IPS-18c (cell line): ENCODE measurements around the gene ADGRF4.

ENCODE experiments used
- H3K4me3 ChIP-seq: 2 replicates; pipeline ENCODE4 v1.7.0; 2013; ENCODE audit warnings: low read depth, mild to moderate bottlenecking, low read length, moderate library complexity; ENCODE audit not compliant: insufficient read depth
- H3K9me3 ChIP-seq: one replicate; pipeline ENCODE4 v1.6.1; 2013; ENCODE audit warnings: mild to moderate bottlenecking, low read length, moderate library complexity; ENCODE audit not compliant: control insufficient read depth, insufficient read depth

ADGRF4 gene

GRCh38 chr6:47679322-47679906, 19.0 kb upstream of the ADGRF4 start:
- Histone ChIP-seq H3K9me3 (no peaks in the 10 kb centered on the region), H3K4me3 (no peak overlapping the region)

- H3K4me3 ChIP-seq: no peak overlapping the region
- no peaks in the 10 kb centered on the region for H3K9me3 ChIP-seq
Observed at GRCh38 chr6:47680051-47680450, 18.3 kb upstream of the ADGRF4 start.

GRCh38 chr6:47680724-47681123, 17.7 kb upstream of the ADGRF4 start:
- Histone ChIP-seq H3K9me3 (no peaks in the 10 kb centered on the region), H3K4me3 (no peak overlapping the region)

- no peak overlapping the region for H3K4me3 ChIP-seq
- H3K9me3 ChIP-seq: no peaks in the 10 kb centered on the region
Observed at GRCh38 chr6:47681201-47681990, 17.0 kb upstream of the ADGRF4 start.

GRCh38 chr6:47686411-47686810, 12.0 kb upstream of the ADGRF4 start:
- H3K4me3 ChIP-seq: no peak overlapping the region
- H3K9me3 ChIP-seq: no peaks in the 10 kb centered on the region

GRCh38 chr6:47687432-47687831, 10.9 kb upstream of the ADGRF4 start:
- H3K9me3 ChIP-seq: no peaks in the 10 kb centered on the region
- H3K4me3 ChIP-seq: no peak overlapping the region

- H3K9me3 ChIP-seq: no peaks in the 10 kb centered on the region
- H3K4me3 ChIP-seq: no peak overlapping the region
Observed at GRCh38 chr6:47690214-47690613, 8.2 kb upstream of the ADGRF4 start.

GRCh38 chr6:47690791-47691190, 7.6 kb upstream of the ADGRF4 start:
- Histone ChIP-seq H3K4me3 (no peak overlapping the region), H3K9me3 (no peaks in the 10 kb centered on the region)

GRCh38 chr6:47697925-47698324, 455 bp upstream of the ADGRF4 start:
- Histone ChIP-seq H3K9me3 (no peaks in the 10 kb centered on the region), H3K4me3 (no peak overlapping the region)

- Histone ChIP-seq H3K4me3 (no peak overlapping the region), H3K9me3 (no peaks in the 10 kb centered on the region)
Observed at GRCh38 chr6:47700053-47700452, 1.7 kb downstream of the ADGRF4 start.

- no peak overlapping the region for H3K4me3 ChIP-seq
- H3K9me3 ChIP-seq: no peaks in the 10 kb centered on the region
Observed at GRCh38 chr6:47700596-47700995, 2.2 kb downstream of the ADGRF4 start.

GRCh38 chr6:47701363-47701762, 3.0 kb downstream of the ADGRF4 start:
- H3K9me3 ChIP-seq: no peaks in the 10 kb centered on the region
- no peak overlapping the region for H3K4me3 ChIP-seq

GRCh38 chr6:47709160-47709559, 10.8 kb downstream of the ADGRF4 start:
- H3K9me3 ChIP-seq: no peaks in the 10 kb centered on the region
- no peak overlapping the region for H3K4me3 ChIP-seq

GRCh38 chr6:47710295-47710694, 11.9 kb downstream of the ADGRF4 start:
- no peaks in the 10 kb centered on the region for H3K9me3 ChIP-seq
- no peak overlapping the region for H3K4me3 ChIP-seq

GRCh38 chr6:47713200-47713599, 14.8 kb downstream of the ADGRF4 start:
- Histone ChIP-seq H3K9me3 (no peaks in the 10 kb centered on the region), H3K4me3 (no peak overlapping the region)

- Histone ChIP-seq H3K9me3 (no peaks in the 10 kb centered on the region), H3K4me3 (no peak overlapping the region)
Observed at GRCh38 chr6:47714802-47715201, 16.4 kb downstream of the ADGRF4 start.

GRCh38 chr6:47715782-47716181, 17.4 kb downstream of the ADGRF4 start:
- Histone ChIP-seq H3K9me3 (no peaks in the 10 kb centered on the region), H3K4me3 (no peak overlapping the region)

GRCh38 chr6:47716207-47716606, 17.8 kb downstream of the ADGRF4 start:
- no peaks in the 10 kb centered on the region for H3K9me3 ChIP-seq
- no peak overlapping the region for H3K4me3 ChIP-seq

- Histone ChIP-seq H3K9me3 (no peaks in the 10 kb centered on the region), H3K4me3 (no peak overlapping the region)
Observed at GRCh38 chr6:47718571-47718970, 20.2 kb downstream of the ADGRF4 start.
